ENCODE data around the gene DCXR. TPM values are rescaled to one million over a fixed set of nuclear protein-coding genes. Genes with fewer than 3 reads are reported as not detected.

Gene DCXR
- polyA plus RNA-seq, 3 donors: 88.8 to 93.1 (median 90.3) TPM

DNA sequence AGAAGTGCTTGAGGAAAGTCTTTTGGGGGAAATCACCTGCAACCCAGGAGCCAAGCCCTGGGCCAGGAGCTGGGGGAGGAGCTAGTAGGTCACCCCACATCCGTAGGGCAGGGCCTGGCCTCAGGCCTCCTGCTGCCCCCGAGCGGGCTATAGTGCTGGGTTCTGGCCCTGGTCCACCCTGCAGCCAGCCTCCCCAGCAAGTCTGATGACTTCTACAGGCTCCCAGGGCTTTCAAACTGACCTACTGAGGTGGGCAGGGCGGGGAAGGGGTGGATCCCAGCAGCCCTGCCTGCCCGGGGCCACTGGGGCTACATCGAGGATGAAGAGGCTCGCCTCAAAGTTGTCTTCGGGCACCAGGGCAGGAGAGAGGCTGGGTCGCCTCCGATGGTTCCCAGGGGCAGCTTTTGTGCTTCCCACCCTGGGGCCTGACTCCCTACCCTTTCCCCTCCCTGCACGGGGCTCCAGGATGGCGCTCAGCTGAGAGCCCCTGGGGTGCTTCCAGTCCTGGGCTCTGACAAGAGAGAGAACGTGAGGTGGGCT, 19.8 kb downstream of the DCXR start:
- peaks cover 24% of the 10 kb centered on the region for H3K79me2 ChIP-seq (ENCODE audit: insufficient read depth, low read length)
- 88% methylated on average over 8 of the region's 13 CpGs for WGBS (ENCODE audit: insufficient coverage)
- Mint-ChIP-seq H3K4me3 (no peak overlapping the region), H3K36me3 (peaks cover 6 to 17% of the 10 kb centered on the region in 2 donors), H3K4me1 (peaks cover 14% of the 10 kb centered on the region), H3K27ac (no peak overlapping the region), H3K9me3 (no peaks in the 10 kb centered on the region), H3K27me3 (ENCODE audit: low read depth in 3 of 3) (peaks cover 0 to 1% (median 0%) of the 10 kb centered on the region in 3 donors)
- no peak overlapping the region for H3K27ac ChIP-seq (ENCODE audit: low read depth in 1 of 2, low read length in 2 of 2)
- no peaks in the 10 kb centered on the region for H3K27me3 ChIP-seq (ENCODE audit: control insufficient read depth in 2 of 2, insufficient read depth in 2 of 2, low read length in 2 of 2)
- intact Hi-C loops (cut with micrococcal nuclease): no loop called here
- H3K9me3 ChIP-seq (replicated peaks in 1 of 2; ENCODE audit: control insufficient read depth in 1 of 2, insufficient read depth in 1 of 2, low read length in 2 of 2): no peaks in the 10 kb centered on the region
- TF ChIP-seq, protein P1, sequence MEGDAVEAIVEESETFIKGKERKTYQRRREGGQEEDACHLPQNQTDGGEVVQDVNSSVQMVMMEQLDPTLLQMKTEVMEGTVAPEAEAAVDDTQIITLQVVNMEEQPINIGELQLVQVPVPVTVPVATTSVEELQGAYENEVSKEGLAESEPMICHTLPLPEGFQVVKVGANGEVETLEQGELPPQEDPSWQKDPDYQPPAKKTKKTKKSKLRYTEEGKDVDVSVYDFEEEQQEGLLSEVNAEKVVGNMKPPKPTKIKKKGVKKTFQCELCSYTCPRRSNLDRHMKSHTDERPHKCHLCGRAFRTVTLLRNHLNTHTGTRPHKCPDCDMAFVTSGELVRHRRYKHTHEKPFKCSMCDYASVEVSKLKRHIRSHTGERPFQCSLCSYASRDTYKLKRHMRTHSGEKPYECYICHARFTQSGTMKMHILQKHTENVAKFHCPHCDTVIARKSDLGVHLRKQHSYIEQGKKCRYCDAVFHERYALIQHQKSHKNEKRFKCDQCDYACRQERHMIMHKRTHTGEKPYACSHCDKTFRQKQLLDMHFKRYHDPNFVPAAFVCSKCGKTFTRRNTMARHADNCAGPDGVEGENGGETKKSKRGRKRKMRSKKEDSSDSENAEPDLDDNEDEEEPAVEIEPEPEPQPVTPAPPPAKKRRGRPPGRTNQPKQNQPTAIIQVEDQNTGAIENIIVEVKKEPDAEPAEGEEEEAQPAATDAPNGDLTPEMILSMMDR (IDR thresholded peaks at IDR 0.05): no peak
- H2AFZ ChIP-seq (ENCODE audit: insufficient read depth, low read depth, low read length, poor library complexity, severe bottlenecking): no peak overlapping the region
- H3K4me2 ChIP-seq (replicated peaks; ENCODE audit: extremely low read depth, low read length, poor library complexity, severe bottlenecking): no peak overlapping the region
- H4K20me1 ChIP-seq (ENCODE audit: insufficient read depth, low read length): peaks cover 32% of the 10 kb centered on the region
- peaks cover 15 to 18% of the 10 kb centered on the region in 2 donors for H3K4me1 ChIP-seq (ENCODE audit: control insufficient read depth in 1 of 2, insufficient read depth in 2 of 2, low read length in 2 of 2)
- DNase-seq: no peak
- H3K4me3 ChIP-seq (replicated peaks in 1 of 3; ENCODE audit: low read depth in 2 of 3, low read length in 3 of 3): no peak overlapping the region
- H3K36me3 ChIP-seq (replicated peaks in 1 of 2; ENCODE audit: control insufficient read depth in 1 of 2, insufficient read depth in 2 of 2, low read length in 2 of 2): peaks cover 5 to 17% of the 10 kb centered on the region in 2 donors
- no peak overlapping the region for H3K9ac ChIP-seq (ENCODE audit: insufficient read depth, low read length, poor library complexity, severe bottlenecking)

- H3K27me3 ChIP-seq (ENCODE audit: control insufficient read depth in 2 of 2, insufficient read depth in 2 of 2, low read length in 2 of 2): no peaks in the 10 kb centered on the region
- no peak overlapping the region for H3K9ac ChIP-seq (ENCODE audit: insufficient read depth, low read length, poor library complexity, severe bottlenecking)
- no peak overlapping the region for H3K4me3 ChIP-seq (replicated peaks in 1 of 3; ENCODE audit: low read depth in 2 of 3, low read length in 3 of 3)
- intact Hi-C loops (cut with micrococcal nuclease): no loop called here
- H3K36me3 ChIP-seq (replicated peaks in 1 of 2; ENCODE audit: control insufficient read depth in 1 of 2, insufficient read depth in 2 of 2, low read length in 2 of 2): peaks cover 8 to 17% of the 10 kb centered on the region in 2 donors
- DNase-seq: no peak
- H3K4me1 ChIP-seq (ENCODE audit: control insufficient read depth in 1 of 2, insufficient read depth in 2 of 2, low read length in 2 of 2): peaks cover 11 to 13% of the 10 kb centered on the region in 2 donors
- no peak overlapping the region for H3K27ac Mint-ChIP-seq
- no peak overlapping the region for H3K4me2 ChIP-seq (replicated peaks; ENCODE audit: extremely low read depth, low read length, poor library complexity, severe bottlenecking)
- H3K36me3 Mint-ChIP-seq: peaks cover 6 to 17% of the 10 kb centered on the region in 2 donors
- H3K4me3 Mint-ChIP-seq: no peak overlapping the region
- TF ChIP-seq, protein P1 (IDR thresholded peaks at IDR 0.05): no peak
- 97% methylated on average over 21 of the region's 24 CpGs for WGBS (ENCODE audit: insufficient coverage)
- no peak overlapping the region for H3K27ac ChIP-seq (ENCODE audit: low read depth in 1 of 2, low read length in 2 of 2)
- no peaks in the 10 kb centered on the region for H3K9me3 ChIP-seq (replicated peaks in 1 of 2; ENCODE audit: control insufficient read depth in 1 of 2, insufficient read depth in 1 of 2, low read length in 2 of 2)
- H3K27me3 Mint-ChIP-seq (ENCODE audit: low read depth in 3 of 3): peaks cover 0 to 1% (median 0%) of the 10 kb centered on the region in 3 donors
- H3K79me2 ChIP-seq (ENCODE audit: insufficient read depth, low read length): peaks cover 18% of the 10 kb centered on the region
- H3K4me1 Mint-ChIP-seq: peaks cover 12% of the 10 kb centered on the region
- H2AFZ ChIP-seq (ENCODE audit: insufficient read depth, low read depth, low read length, poor library complexity, severe bottlenecking): no peak overlapping the region
- H4K20me1 ChIP-seq (ENCODE audit: insufficient read depth, low read length): peaks cover 27% of the 10 kb centered on the region
- no peaks in the 10 kb centered on the region for H3K9me3 Mint-ChIP-seq
Observed at GRCh38 chr17:82016875-82017459, 20.5 kb downstream of the DCXR start.
